Gastroesophageal sphincter (tissue), 4 donors: ENCODE results near the gene LHFPL2. TPM values are rescaled to one million over a fixed set of nuclear protein-coding genes. Genes with fewer than 3 reads are reported as not detected.
A peak's percentile ranks its signal among the peaks of the same experiment; 100 is the strongest.

Experiments used
- ATAC-seq: fragments of 150-250 bp; one replicate; pipeline ENCODE4 v1.9.1; 2016; ENCODE audit warnings: mild to moderate bottlenecking, moderate library complexity
- H3K27ac ChIP-seq, 4 donors: fragments of 200-600 bp; sonication (generic) in 3 of 4; 1 replicate in 3 of 4; 2 replicates in 1 of 4; pipeline ENCODE4 v1.5.1; 2016 to 2019
- H3K27me3 ChIP-seq: fragments of 200-600 bp; sonication (generic); one replicate; pipeline ENCODE4 v1.5.1; 2019
- H3K36me3 ChIP-seq, 2 donors: fragments of 200-600 bp; sonication (generic); one replicate each; pipeline ENCODE4 v1.5.1; 2019; ENCODE audit warnings: control low read depth in 1 of 2
- H3K4me1 ChIP-seq, 3 donors: fragments of 200-600 bp; sonication (generic); 1 replicate in 2 of 3; 2 replicates in 1 of 3; pipeline ENCODE4 v1.5.1; 2016 to 2019; ENCODE audit warnings: control low read depth in 2 of 3
- H3K4me3 ChIP-seq, 2 donors: fragments of 200-600 bp; sonication (generic); one replicate each; pipeline ENCODE4 v1.5.1; 2019; ENCODE audit warnings: mild to moderate bottlenecking in 1 of 2, moderate library complexity in 1 of 2
- H3K9me3 ChIP-seq, 3 donors: fragments of 200-600 bp; sonication (generic); one replicate each; pipeline ENCODE4 v1.5.1; 2017 to 2019; ENCODE audit warnings: control low read depth in 2 of 3
- CTCF ChIP-seq, 4 experiments: fragments of 200-600 bp in 2 of 4; fragments of 450-650 bp in 2 of 4; sonication (generic) in 1 of 4; IDR thresholded peaks; one replicate each; pipeline ENCODE4 v1.5.1; 2017 to 2019; ENCODE audit warnings: antibody characterized with exemption in 4 of 4, mild to moderate bottlenecking in 2 of 4, moderate library complexity in 2 of 4
- EP300 ChIP-seq: sonication (generic); formaldehyde crosslinking; IDR thresholded peaks from one replicate; pipeline ENCODE4 v1.6.1; 2017; ENCODE audit warnings: antibody characterized with exemption, mild to moderate bottlenecking
- POLR2A ChIP-seq, 2 donors: fragments of 450-650 bp; IDR thresholded peaks; one replicate each; pipeline ENCODE4 v1.6.1; 2017; ENCODE audit warnings: antibody characterized with exemption in 2 of 2, mild to moderate bottlenecking in 2 of 2, moderate library complexity in 1 of 2
- POLR2AphosphoS5 ChIP-seq: sonication (generic); formaldehyde crosslinking; IDR thresholded peaks from one replicate; pipeline ENCODE4 v1.6.1; 2017; ENCODE audit warnings: antibody characterized with exemption
- WGBS, 2 donors: methylation state at CpG; one replicate each; pipeline ENCODE4 v1.1.5; 2018; ENCODE audit warnings: low coverage in 1 of 2; 5-methylcytosine and 5-hydroxymethylcytosine counted together
- total RNA-seq, 4 donors: library from RNA; depleted of rRNA; stranded (reverse); fragments of >200 nt; gene quantifications; one replicate each; pipeline ENCODE4 v1.1.0, GENCODE V29; 2016

The LHFPL2 gene
- total RNA-seq, 4 donors from 2014 or later = 14.9 to 44.2 (median 39.3) TPM

DNA sequence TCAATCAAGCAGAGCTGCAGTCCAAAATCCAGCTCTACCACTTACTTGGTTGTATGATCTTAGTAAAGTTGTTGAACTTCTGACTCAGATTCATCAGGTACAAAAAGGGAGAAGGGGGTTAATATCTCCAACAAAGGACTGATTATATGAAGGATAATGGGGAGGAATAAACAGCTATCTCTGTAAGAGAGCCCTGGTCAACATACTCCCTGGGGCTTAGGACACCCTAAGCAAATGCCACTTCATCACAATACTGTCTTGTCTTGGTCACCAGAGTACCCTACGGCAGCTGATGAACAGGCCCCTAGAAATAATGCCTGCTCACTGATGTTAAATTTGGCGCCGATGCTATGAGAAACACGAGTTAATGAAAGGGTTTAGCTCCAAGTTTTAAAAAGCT, 34.8 kb downstream of the LHFPL2 start:
- Histone ChIP-seq H3K4me3 (no peak overlapping the region), H3K36me3 (peaks cover 0 to 15% of the 10 kb centered on the region in 2 donors), H3K4me1 (peaks cover 11 to 37% (median 22%) of the 10 kb centered on the region in 3 donors), H3K9me3 (no peaks in the 10 kb centered on the region), H3K27me3 (no peaks in the 10 kb centered on the region), H3K27ac (no peak overlapping the region)
- WGBS, 2 donors = 50 to 71% methylated on average over 4 of the region's 4 CpGs
- no peak for TF ChIP-seq POLR2A (IDR thresholded peaks at IDR 0.05)
- TF ChIP-seq EP300 = no peak
- no peak for TF ChIP-seq POLR2AphosphoS5
- TF ChIP-seq CTCF (IDR thresholded peaks at IDR 0.05) = no peak
- ATAC-seq = no peak

GRCh38 chr5:78613151-78613533, 35.4 kb downstream of the LHFPL2 start:
- Histone ChIP-seq H3K36me3 (peaks cover 0 to 8% of the 10 kb centered on the region in 2 donors), H3K9me3 (no peaks in the 10 kb centered on the region), H3K4me3 (no peak overlapping the region), H3K27ac (peak overlapping the region in 3 of 4 donors; percentile 30 to 84 (median 76)), H3K4me1 (peaks cover 11 to 44% (median 22%) of the 10 kb centered on the region in 3 donors), H3K27me3 (no peaks in the 10 kb centered on the region)
- no peak for ATAC-seq
- WGBS, 2 donors = 91 to 95% methylated on average over 2 of the region's 2 CpGs
- TF ChIP-seq POLR2AphosphoS5 (no peak), EP300 (no peak), CTCF (IDR thresholded peaks at IDR 0.05) (no peak), POLR2A (IDR thresholded peaks at IDR 0.05) (no peak)

DNA sequence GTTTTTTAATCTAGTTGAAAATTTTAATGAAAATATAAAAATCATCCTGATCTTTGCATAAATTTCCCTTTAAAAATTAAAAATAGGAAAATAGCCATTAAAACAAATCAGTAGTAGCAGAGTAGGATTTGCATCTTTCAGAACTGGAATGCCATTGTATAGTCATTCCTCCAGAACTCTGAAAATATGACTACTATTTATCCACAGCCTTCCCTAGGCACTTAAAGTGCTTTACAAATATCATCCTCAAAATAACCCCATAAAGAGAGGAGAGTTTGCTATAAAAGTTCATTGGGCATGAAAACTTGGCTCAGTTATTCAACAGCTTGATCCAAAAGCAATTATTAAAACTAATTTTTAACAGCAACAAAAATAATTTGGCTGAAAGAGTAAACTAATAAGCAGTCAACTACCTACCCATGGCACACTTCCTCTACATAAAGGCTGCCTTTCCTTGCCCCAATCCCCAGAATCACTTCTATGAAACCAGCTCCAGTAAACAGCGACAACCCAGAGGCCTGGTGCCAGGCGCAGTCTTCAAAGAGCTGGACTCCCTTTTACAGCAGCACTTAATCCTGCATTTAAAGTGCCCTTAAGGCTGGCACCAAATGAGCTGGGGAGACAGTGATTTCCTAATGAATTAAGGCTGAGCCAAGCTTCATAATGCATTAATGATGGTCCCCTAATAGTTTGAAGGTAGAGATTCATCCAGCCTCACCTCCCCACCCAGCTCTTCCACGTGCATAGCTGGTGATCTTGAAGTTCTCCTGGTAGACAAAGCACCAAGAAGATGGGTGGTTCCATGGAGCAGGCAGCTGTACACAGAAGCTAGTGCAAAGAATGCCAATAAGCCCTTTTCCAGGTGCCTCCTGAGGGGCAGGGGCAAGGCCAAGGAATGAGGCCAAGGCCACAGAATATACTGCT, 36.1 kb downstream of the LHFPL2 start:
- Histone ChIP-seq H3K9me3 (no peaks in the 10 kb centered on the region), H3K36me3 (peaks cover 0 to 2% of the 10 kb centered on the region in 2 donors), H3K27me3 (no peaks in the 10 kb centered on the region), H3K4me1 (peaks cover 11 to 47% (median 22%) of the 10 kb centered on the region in 3 donors), H3K4me3 (no peak overlapping the region), H3K27ac (peak overlapping the region in 3 of 4 donors; percentile 30 to 84 (median 76))
- WGBS, 2 donors = 20 to 67% methylated on average over 1 to 3 of the region's 3 CpGs
- no peak for ATAC-seq
- TF ChIP-seq POLR2A (IDR thresholded peaks at IDR 0.05) = no peak
- no peak for TF ChIP-seq POLR2AphosphoS5
- TF ChIP-seq EP300 = no peak
- TF ChIP-seq CTCF (IDR thresholded peaks at IDR 0.05) = no peak

GRCh38 chr5:78611126-78611605, 37.4 kb downstream of the LHFPL2 start:
- no peaks in the 10 kb centered on the region for H3K36me3 ChIP-seq
- TF ChIP-seq POLR2A (IDR thresholded peaks at IDR 0.05) = no peak
- no peak for TF ChIP-seq POLR2AphosphoS5
- no peak for TF ChIP-seq EP300
- no peak for TF ChIP-seq CTCF (IDR thresholded peaks at IDR 0.05)
- H3K27ac ChIP-seq = peak overlapping the region in 3 of 4 donors; percentile 76 to 84 (median 77)
- H3K4me3 ChIP-seq = no peak overlapping the region
- H3K9me3 ChIP-seq = no peaks in the 10 kb centered on the region
- peak; percentile 45 for ATAC-seq
- peaks cover 11 to 53% (median 22%) of the 10 kb centered on the region in 3 donors for H3K4me1 ChIP-seq
- H3K27me3 ChIP-seq = no peaks in the 10 kb centered on the region
- 17 to 63% methylated on average over 2 to 4 of the region's 4 CpGs for WGBS, 2 donors
